ENCODE data around the gene S1PR5.

Gene S1PR5

GRCh38 chr19:10565567-10566407 lies 48.5 kb upstream of the S1PR5 start, which contains the start of gene KRI1:
Gene KRI1, minus strand, starts transcription at chr19:10566010. Its CDS starts 11 bp downstream, at chr19:10565999.
- Histone ChIP-seq H3K36me3 (ENCODE audit: control insufficient read depth, low read length) (peaks cover 30% of the 10 kb centered on the region), H3K9me3 (ENCODE audit: control insufficient read depth, insufficient read depth, low read length) (no peaks in the 10 kb centered on the region), H3F3A (ENCODE audit: control insufficient read depth, insufficient read depth) (peaks cover 21% of the 10 kb centered on the region), H3K4me3 (ENCODE audit: low read length) (peak within 1 kb of the TSS; percentile 87), H3K27me3 (ENCODE audit: control insufficient read depth, low read length) (no peaks in the 10 kb centered on the region), H3K79me2 (ENCODE audit: control insufficient read depth, low read length) (peaks cover 36% of the 10 kb centered on the region), H3K4me1 (ENCODE audit: control insufficient read depth, low read length) (peaks cover 39% of the 10 kb centered on the region), H3K27ac (ENCODE audit: low read depth, low read length) (peak within 1 kb of the TSS; percentile 92), H3K4me2 (ENCODE audit: low read length) (peak within 1 kb of the TSS; percentile 92), H3K9me2 (replicated peaks; ENCODE audit: control insufficient read depth, low read length) (no peaks in the 10 kb centered on the region), H4K20me1 (ENCODE audit: control insufficient read depth, insufficient read depth, low read depth, low read length) (no peaks in the 10 kb centered on the region)
- TF ChIP-seq EZH2phosphoT487 (IDR thresholded peaks at IDR 0.05; ENCODE audit: borderline replicate concordance, low read length) = no peak
- peak; percentile 43 for TF ChIP-seq CTCF (IDR thresholded peaks at IDR 0.05; ENCODE audit: low read depth, low read length, poor library complexity, severe bottlenecking)

GRCh38 chr19:10565028-10565566 lies 47.9 kb upstream of the S1PR5 start:
- peaks cover 36% of the 10 kb centered on the region for H3K79me2 ChIP-seq (ENCODE audit: control insufficient read depth, low read length)

GRCh38 chr19:10562609-10563008 lies 45.4 kb upstream of the S1PR5 start:
- Histone ChIP-seq H3K27ac (ENCODE audit: low read depth, low read length) (no peak overlapping the region), H3K36me3 (ENCODE audit: control insufficient read depth, low read length) (peaks cover 58% of the 10 kb centered on the region), H3K9me2 (replicated peaks; ENCODE audit: control insufficient read depth, low read length) (no peaks in the 10 kb centered on the region), H3K4me3 (ENCODE audit: low read length) (no peak overlapping the region), H4K20me1 (ENCODE audit: control insufficient read depth, insufficient read depth, low read depth, low read length) (no peaks in the 10 kb centered on the region), H3K4me2 (ENCODE audit: low read length) (no peak overlapping the region), H3K9me3 (ENCODE audit: control insufficient read depth, insufficient read depth, low read length) (no peaks in the 10 kb centered on the region), H3K27me3 (ENCODE audit: control insufficient read depth, low read length) (no peaks in the 10 kb centered on the region), H3F3A (ENCODE audit: control insufficient read depth, insufficient read depth) (peaks cover 13% of the 10 kb centered on the region), H3K79me2 (ENCODE audit: control insufficient read depth, low read length) (peaks cover 26% of the 10 kb centered on the region), H3K4me1 (ENCODE audit: control insufficient read depth, low read length) (peaks cover 25% of the 10 kb centered on the region)
- TF ChIP-seq EZH2phosphoT487 (IDR thresholded peaks at IDR 0.05; ENCODE audit: borderline replicate concordance, low read length) (no peak), CTCF (IDR thresholded peaks at IDR 0.05; ENCODE audit: low read depth, low read length, poor library complexity, severe bottlenecking) (no peak)

More at GRCh38 chr19:10565028-10565566, 47.9 kb upstream of the S1PR5 start:
- Histone ChIP-seq H3K27me3 (ENCODE audit: control insufficient read depth, low read length) (no peaks in the 10 kb centered on the region), H3K4me1 (ENCODE audit: control insufficient read depth, low read length) (peaks cover 39% of the 10 kb centered on the region), H3K4me3 (ENCODE audit: low read length) (peak overlapping the region; percentile 87), H4K20me1 (ENCODE audit: control insufficient read depth, insufficient read depth, low read depth, low read length) (no peaks in the 10 kb centered on the region), H3F3A (ENCODE audit: control insufficient read depth, insufficient read depth) (peaks cover 21% of the 10 kb centered on the region), H3K9me3 (ENCODE audit: control insufficient read depth, insufficient read depth, low read length) (no peaks in the 10 kb centered on the region), H3K4me2 (ENCODE audit: low read length) (peak overlapping the region; percentile 85), H3K36me3 (ENCODE audit: control insufficient read depth, low read length) (peaks cover 37% of the 10 kb centered on the region), H3K9me2 (replicated peaks; ENCODE audit: control insufficient read depth, low read length) (no peaks in the 10 kb centered on the region), H3K27ac (ENCODE audit: low read depth, low read length) (peak overlapping the region; percentile 83)
- TF ChIP-seq EZH2phosphoT487 (IDR thresholded peaks at IDR 0.05; ENCODE audit: borderline replicate concordance, low read length) (no peak), CTCF (IDR thresholded peaks at IDR 0.05; ENCODE audit: low read depth, low read length, poor library complexity, severe bottlenecking) (peak; percentile 70)

Measured in DOHH2 (cell line).